GM12878 (cell line): ENCODE data around the gene FAR1. TPM values are rescaled to one million over a fixed set of nuclear protein-coding genes. Genes with fewer than 3 reads are reported as not detected.

ENCODE experiments used
- ATAC-seq: fragments of 200-7000 bp; cut with Tn5 transposase; 3 replicates; pipeline ENCODE4 v1.9.1; 2020; ENCODE audit warnings: mild to moderate bottlenecking, moderate library complexity
- BruUV-seq: library from RNA; stranded (reverse); fragments of 400-500 nt; replicated peaks from 2 replicates; lab custom pipeline; 2021; lab: Mats Ljungman, UMichigan
- CTCF ChIA-PET: fragments of 300-600 bp; sonication (Branson Sonifier 250); formaldehyde crosslinking; extraction: SDS; loops from one replicate; lab custom pipeline; 2021; ENCODE audit warnings: inconsistent platforms; lab: Yijun Ruan, JAX
- POLR2A ChIA-PET: fragments of 350-600 bp; formaldehyde crosslinking; extraction: SDS; loops from one replicate; lab custom pipeline; 2021; ENCODE audit warnings: inconsistent platforms; lab: Charles Lee
- RAD21 ChIA-PET: fragments of 300-600 bp; sonication (Branson Sonifier 250); formaldehyde crosslinking; loops from one replicate; lab custom pipeline; 2023; ENCODE audit warnings: antibody characterized with exemption; ENCODE audit not compliant: unreplicated experiment; lab: Charles Lee
- SMC1A ChIA-PET: fragments of 300-600 bp; sonication (Branson Sonifier 250); formaldehyde crosslinking; loops from one replicate; lab custom pipeline; 2023; ENCODE audit not compliant: unreplicated experiment, uncharacterized antibody; lab: Charles Lee
- DNase-seq: peaks from one replicate; pipeline ENCODE4 v3.0.0-alpha.2; 2011; ENCODE audit warnings: low read depth, low spot score
- FAIRE-seq: peaks from 3 replicates; lab custom pipeline; 2011; peaks lifted over from hg19 to GRCh38; lab: Jason Lieb, UNC
- H2AFZ ChIP-seq: 2 replicates; pipeline ENCODE4 v1.6.0; 2011; ENCODE audit warnings: low read depth, low read length, control low read depth; ENCODE audit not compliant: control insufficient read depth
- H3K27ac ChIP-seq: 2 replicates; pipeline ENCODE4 v1.5.1; 2011; ENCODE audit warnings: control low read depth; ENCODE audit not compliant: control insufficient read depth, insufficient read depth
- H3K27me3 ChIP-seq, 2 experiments: replicated peaks in 1 of 2; 2 replicates each; pipeline versions ENCODE4 v1.6.0 to v1.6.1; 2011; ENCODE audit warnings: low read length in 1 of 2; ENCODE audit not compliant: control insufficient read depth in 2 of 2, insufficient read depth in 2 of 2
- H3K36me3 ChIP-seq, 2 experiments: 2 replicates each; pipeline ENCODE4 v1.5.1; 2011; ENCODE audit warnings: low read length in 1 of 2; ENCODE audit not compliant: control insufficient read depth in 2 of 2, insufficient read depth in 2 of 2
- H3K4me1 ChIP-seq: 2 replicates; pipeline ENCODE4 v1.6.1; 2011; ENCODE audit warnings: mild to moderate bottlenecking, low read length, moderate library complexity, mixed read lengths; ENCODE audit not compliant: control insufficient read depth, insufficient read depth
- H3K4me2 ChIP-seq: 2 replicates; pipeline ENCODE4 v1.6.0; 2011; ENCODE audit warnings: control low read depth; ENCODE audit not compliant: control insufficient read depth, insufficient read depth
- H3K4me3 ChIP-seq: fragments of 200-600 bp; sonication (generic); 2 replicates; pipeline ENCODE4 v1.5.1; 2016
- H3K79me2 ChIP-seq: 2 replicates; pipeline ENCODE4 v1.6.0; 2011; ENCODE audit warnings: low read length; ENCODE audit not compliant: control insufficient read depth, insufficient read depth
- H3K9ac ChIP-seq: 2 replicates; pipeline ENCODE4 v1.8.0; 2011; ENCODE audit warnings: low read length, control low read depth, mixed read lengths; ENCODE audit not compliant: control insufficient read depth, insufficient read depth
- H3K9me3 ChIP-seq: replicated peaks from 3 replicates; pipeline ENCODE4 v1.5.1; 2011; ENCODE audit warnings: mild to moderate bottlenecking, low read length; ENCODE audit not compliant: control insufficient read depth, insufficient read depth
- H4K20me1 ChIP-seq: 2 replicates; pipeline ENCODE4 v1.6.0; 2011; ENCODE audit not compliant: control insufficient read depth, insufficient read depth
- ATF2 ChIP-seq: IDR thresholded peaks from 2 replicates; pipeline ENCODE4 v1.6.1; 2012; ENCODE audit warnings: low read length, inconsistent platforms
- EP300 ChIP-seq, 2 experiments: fragments of 150-350 bp in 1 of 2; IDR thresholded peaks; 2 replicates each; pipeline ENCODE4 v1.6.1; 2011 to 2012; ENCODE audit warnings: low read depth in 2 of 2, low read length in 2 of 2, borderline replicate concordance in 1 of 2, improper control_type of control experiment in 1 of 2, inconsistent platforms in 1 of 2; ENCODE audit not compliant: control insufficient read depth in 1 of 2
- HDAC2 ChIP-seq: fragments of 200-600 bp; sonication (generic); IDR thresholded peaks from 2 replicates; pipeline ENCODE4 v1.6.1; 2017
- HSF1 ChIP-seq: fragments of 150-350 bp; IDR thresholded peaks from 2 replicates; pipeline ENCODE4 v1.6.1; 2014; ENCODE audit warnings: mild to moderate bottlenecking, low read depth, low read length
- IKZF1 ChIP-seq: fragments of 450-650 bp; conservative IDR thresholded peaks from 2 replicates; pipeline ENCODE4 v1.6.1; 2017; ENCODE audit warnings: antibody characterized with exemption, mild to moderate bottlenecking
- STAT1 ChIP-seq: fragments of 450-650 bp; conservative IDR thresholded peaks from 2 replicates; pipeline ENCODE4 v1.6.1; 2014; ENCODE audit warnings: antibody characterized with exemption, mild to moderate bottlenecking
- ZNF384 ChIP-seq: IDR thresholded peaks from 2 replicates; pipeline ENCODE4 v1.6.1; 2012; ENCODE audit warnings: low read depth, mild to moderate bottlenecking, low read length, improper control_type of control experiment, borderline replicate concordance
- WGBS: methylation state at CpG from one replicate; pipeline ENCODE4 v1.1.6; 2016; ENCODE audit warnings: low lambda C conversion rate; ENCODE audit not compliant: insufficient replicate concordance, insufficient coverage; ENCODE audit errors: missing lambda C conversion rate; 5-methylcytosine and 5-hydroxymethylcytosine counted together
- in situ Hi-C: fragments of 300-500 bp; cut with MboI; formaldehyde crosslinking; loops from 9 replicates; pipeline ENCODE4 v1.14.3; 2018; ENCODE audit warnings: mixed read lengths
- intact Hi-C: fragments of 100-400 bp; cut with micrococcal nuclease; formaldehyde crosslinking; loops from one replicate; pipeline ENCODE4 v1.14.2; 2022; ENCODE audit not compliant: unreplicated experiment
- polyA plus RNA-seq, 11 experiments: library from polyadenylated mRNA; depleted of rRNA in 4 of 11; unstranded in 6 of 11; stranded (reverse) in 5 of 11; fragments of >200 nt; fragmentation: Nextera tagmentation in 4 of 11; fragmentation: Illumina TruSeq in 1 of 11; extraction: Ambion mirVana in 4 of 11; extraction: Trizol in 1 of 11; gene quantifications; 1 replicate in 1 of 11; 2 replicates in 10 of 11; pipeline versions ENCODE4 v1.2.1 to v1.2.3, GENCODE V29; 2011 to 2016; ENCODE audit warnings: inconsistent platforms in 2 of 11, missing spikeins in 2 of 11, low read depth in 1 of 11
- total RNA-seq, 4 experiments: library from RNA; depleted of rRNA in 3 of 4; stranded (reverse); fragments of >200 nt in 3 of 4; fragmentation: Illumina TruSeq in 1 of 4; extraction: Trizol in 1 of 4; gene quantifications; 2 replicates each; pipeline versions ENCODE4 v1.2.1 to v1.2.3, GENCODE V29; 2013 to 2021

FAR1 gene
- total and polyA plus RNA-seq, 10 of the 15 experiments (the other 5 are each of a cell fraction or from before 2014, with no cell fraction given), result 10.1 to 73.9 (median 30.8) TPM

- FAIRE-seq (no peak), ATAC-seq (no peak), DNase-seq (no peak)
- no peaks in the 10 kb centered on the region for H3K36me3 ChIP-seq
- SMC1A ChIA-PET, result no interaction called here
- no peak overlapping the region for H3K4me3 ChIP-seq
- TF ChIP-seq IKZF1 (no peak), ZNF384 (no peak), HSF1 (no peak), HDAC2 (no peak), STAT1 (no peak), EP300 (IDR thresholded peaks at IDR 0.05; ENCODE audit: borderline replicate concordance in 1 of 2, control insufficient read depth in 1 of 2, low read depth in 2 of 2, low read length in 2 of 2) (no peak), ATF2 (no peak)
- WGBS, result 89% methylated on average over 1 of the region's 1 CpG
- no peak overlapping the region for H2AFZ ChIP-seq
- H3K4me1 ChIP-seq, result no peaks in the 10 kb centered on the region
- no peaks in the 10 kb centered on the region for H3K27me3 ChIP-seq
- no peak overlapping the region for H3K4me2 ChIP-seq
- in situ Hi-C loops, result no loop called here
- intact Hi-C loops, result no loop called here
- CTCF ChIA-PET, result interaction anchor here (1.0 kb wide), 1 partner anchor 476 kb away, joined by 4 read pairs; no protein-coding TSS in a partner anchor
- no peak overlapping the region for H3K27ac ChIP-seq
- POLR2A ChIA-PET, result no interaction called here
- RAD21 ChIA-PET, result no interaction called here
- no peaks in the 10 kb centered on the region for H4K20me1 ChIP-seq
- no peak overlapping the region for H3K9ac ChIP-seq
- no TSS peak for BruUV-seq
- no peaks in the 10 kb centered on the region for H3K9me3 ChIP-seq
- H3K79me2 ChIP-seq, result no peaks in the 10 kb centered on the region
These were observed 107.0 kb downstream of the FAR1 start for GRCh38 chr11:13775471-13775870.
